Kidney (tissue), 14 donors: ENCODE measurements around the gene NELFB. TPM values are rescaled to one million over a fixed set of nuclear protein-coding genes. Genes with fewer than 3 reads are reported as not detected.

Experiments used
- DNase-seq, 5 donors: peaks; one replicate each; pipeline ENCODE4 v3.0.0-alpha.2; 2013 to 2020
- FAIRE-seq: peaks from 2 replicates; lab custom pipeline; 2012; peaks lifted over from hg19 to GRCh38; lab: Jason Lieb, UNC
- H3K27ac ChIP-seq, 2 donors: one replicate each; pipeline ENCODE4 v1.7.0; 2013; ENCODE audit warnings: low read depth in 2 of 2, low read length in 2 of 2, inconsistent platforms in 1 of 2
- H3K27me3 ChIP-seq: one replicate; pipeline ENCODE4 v1.7.1; 2013; ENCODE audit warnings: low read length, inconsistent platforms; ENCODE audit not compliant: control insufficient read depth, insufficient read depth
- H3K36me3 ChIP-seq, 3 donors: one replicate each; pipeline versions ENCODE4 v1.7.0 to v1.7.1; 2013; ENCODE audit warnings: low read length in 3 of 3, control low read depth in 1 of 3, inconsistent platforms in 1 of 3; ENCODE audit not compliant: insufficient read depth in 3 of 3, control insufficient read depth in 2 of 3
- H3K4me1 ChIP-seq, 3 donors: one replicate each; pipeline versions ENCODE4 v1.7.0 to v1.7.1; 2013; ENCODE audit warnings: low read length in 3 of 3, inconsistent platforms in 1 of 3, low read depth in 1 of 3; ENCODE audit not compliant: control insufficient read depth in 2 of 3, insufficient read depth in 2 of 3
- H3K4me3 ChIP-seq, 3 donors: one replicate each; pipeline versions ENCODE4 v1.7.0 to v1.8.1; 2013; ENCODE audit warnings: low read length in 3 of 3, control low read depth in 1 of 3, inconsistent platforms in 1 of 3
- H3K9ac ChIP-seq, 3 donors: one replicate each; pipeline versions ENCODE4 v1.7.0 to v1.7.1; 2013; ENCODE audit warnings: low read length in 3 of 3, control low read depth in 1 of 3, inconsistent platforms in 1 of 3
- H3K9me3 ChIP-seq, 3 donors: one replicate each; pipeline versions ENCODE4 v1.7.0 to v1.7.1; 2013; ENCODE audit warnings: low read length in 3 of 3, control low read depth in 1 of 3, inconsistent platforms in 1 of 3; ENCODE audit not compliant: control insufficient read depth in 2 of 3, insufficient read depth in 1 of 3
- intact Hi-C: fragments of 100-400 bp; cut with DNase I; formaldehyde crosslinking; loops from one replicate; pipeline ENCODE4 v1.11.1; 2022
- polyA plus RNA-seq: library from polyadenylated mRNA; stranded (reverse); fragments of 350-450 nt; fragmentation: Illumina TruSeq; extraction: RNeasy Lipid Tissue Mini Kit (QIAGEN cat#74804); gene quantifications from one replicate; pipeline ENCODE4 v1.2.3, GENCODE V29; 2014; ENCODE audit warnings: low read depth, low replicate concordance; ENCODE audit not compliant: insufficient read depth
- total RNA-seq: library from RNA; stranded (reverse); fragmentation: NEBNext Ultra II Directional; extraction: Animal tissue kit (Norgen Biotek cat#: 25700); gene quantifications from one replicate; pipeline ENCODE4 v1.2.1, GENCODE V29; 2021
- TF ChIP-seq, protein P1 (sequence below): IDR thresholded peaks from 3 replicates; pipeline ENCODE4 v1.5.1; 2012; ENCODE audit warnings: mild to moderate bottlenecking, moderate library complexity, borderline replicate concordance; ENCODE audit not compliant: insufficient read depth; ENCODE audit errors: extremely low read depth
- donor health status: control.
- donor health status: control.
- donor health status: control.
- donor health status: control.
- donor health status: control.
- donor health status: DM: yes; HTN: yes; CAD: no.
- donor health status: Normal renal cell carcinoma (clear cell type).

The NELFB gene
- total and polyA plus RNA-seq, 2 donors from 2014 or later: 43.8 to 57.3 TPM

DNA sequence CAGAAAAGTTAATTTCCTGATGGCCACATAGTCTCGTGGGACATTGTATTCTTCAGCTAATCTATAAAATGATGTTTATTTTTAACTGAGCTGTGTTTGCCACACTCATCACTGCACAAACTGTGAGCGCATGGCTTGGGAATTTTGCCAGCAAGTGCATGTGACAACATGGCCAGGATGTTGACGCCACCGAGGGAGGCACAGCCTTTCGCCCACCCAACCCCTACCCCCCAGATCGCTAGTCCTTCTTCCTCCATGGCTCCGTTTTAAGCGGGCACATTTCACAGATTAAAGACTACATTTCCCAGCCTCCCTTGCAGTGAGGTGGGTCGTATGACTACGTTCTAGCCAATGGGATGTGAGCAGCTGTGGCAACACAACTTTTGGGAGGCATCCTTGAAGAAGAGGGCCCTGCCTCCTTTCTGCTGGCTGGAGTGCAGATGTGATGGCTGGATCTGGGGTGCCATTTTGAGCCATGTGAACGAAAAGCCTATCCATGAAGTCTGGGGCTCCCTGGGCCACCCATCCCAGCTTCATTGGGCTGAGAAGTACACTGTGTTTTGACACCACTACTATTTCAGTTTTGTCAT is 39.1 kb downstream of the NELFB start:
- Histone ChIP-seq H3K27ac (peak overlapping the region; percentile 20 to 27), H3K9me3 (peaks cover 0 to 4% (median 0%) of the 10 kb centered on the region in 3 donors), H3K27me3 (no peaks in the 10 kb centered on the region), H3K4me1 (peaks cover 0 to 6% (median 0%) of the 10 kb centered on the region in 3 donors), H3K9ac (no peak overlapping the region), H3K36me3 (no peaks in the 10 kb centered on the region), H3K4me3 (peak overlapping the region in 1 of 3 donors; percentile 30)
- TF ChIP-seq, protein P1, sequence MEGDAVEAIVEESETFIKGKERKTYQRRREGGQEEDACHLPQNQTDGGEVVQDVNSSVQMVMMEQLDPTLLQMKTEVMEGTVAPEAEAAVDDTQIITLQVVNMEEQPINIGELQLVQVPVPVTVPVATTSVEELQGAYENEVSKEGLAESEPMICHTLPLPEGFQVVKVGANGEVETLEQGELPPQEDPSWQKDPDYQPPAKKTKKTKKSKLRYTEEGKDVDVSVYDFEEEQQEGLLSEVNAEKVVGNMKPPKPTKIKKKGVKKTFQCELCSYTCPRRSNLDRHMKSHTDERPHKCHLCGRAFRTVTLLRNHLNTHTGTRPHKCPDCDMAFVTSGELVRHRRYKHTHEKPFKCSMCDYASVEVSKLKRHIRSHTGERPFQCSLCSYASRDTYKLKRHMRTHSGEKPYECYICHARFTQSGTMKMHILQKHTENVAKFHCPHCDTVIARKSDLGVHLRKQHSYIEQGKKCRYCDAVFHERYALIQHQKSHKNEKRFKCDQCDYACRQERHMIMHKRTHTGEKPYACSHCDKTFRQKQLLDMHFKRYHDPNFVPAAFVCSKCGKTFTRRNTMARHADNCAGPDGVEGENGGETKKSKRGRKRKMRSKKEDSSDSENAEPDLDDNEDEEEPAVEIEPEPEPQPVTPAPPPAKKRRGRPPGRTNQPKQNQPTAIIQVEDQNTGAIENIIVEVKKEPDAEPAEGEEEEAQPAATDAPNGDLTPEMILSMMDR: no peak
- intact Hi-C loops: loop anchor here (10.0 kb wide), 1 partner anchor 231 kb away; no protein-coding TSS in a partner anchor
- DNase-seq (peak in 4 of 5 donors; percentile 25 to 63 (median 50)), FAIRE-seq (no peak)

DNA sequence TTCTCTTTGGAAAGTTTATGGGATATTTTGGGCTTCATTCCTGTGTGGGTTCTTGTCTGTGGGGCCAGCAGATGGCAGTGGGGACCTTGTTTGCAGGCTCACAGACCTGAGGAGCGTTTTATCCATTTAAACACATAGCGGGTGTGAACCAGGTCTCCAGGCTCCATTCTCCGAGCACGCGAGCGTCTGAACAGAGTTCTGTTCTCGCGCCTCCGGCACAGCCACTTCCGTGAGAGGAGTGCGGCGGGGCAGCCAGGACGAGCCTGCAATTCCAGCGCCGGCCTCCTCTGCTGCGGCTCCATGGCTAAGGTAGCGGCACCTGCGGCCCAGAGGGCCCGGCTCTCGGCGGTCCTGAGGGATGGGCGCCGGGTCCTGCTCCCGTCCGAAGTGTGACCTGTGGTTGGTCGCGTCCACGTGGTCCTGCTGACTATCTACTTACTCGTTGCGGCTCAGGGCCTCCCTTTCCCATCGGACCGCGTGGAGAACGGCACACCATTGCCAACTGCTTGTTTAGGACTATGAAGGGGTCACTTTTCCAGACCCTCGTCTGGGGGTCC is 39.6 kb downstream of the NELFB start:
- H3K27ac ChIP-seq: peak overlapping the region; percentile 20 to 27
- peak in 3 of 5 donors; percentile 42 to 76 (median 64) for DNase-seq
- H3K4me1 ChIP-seq: peaks cover 0 to 8% (median 0%) of the 10 kb centered on the region in 3 donors
- no peak for FAIRE-seq
- peak overlapping the region in 1 of 3 donors; percentile 30 for H3K4me3 ChIP-seq
- H3K36me3 ChIP-seq: no peaks in the 10 kb centered on the region
- intact Hi-C loops: loop anchor here (5.0 to 10.0 kb wide), 2 partner anchors 113 to 230 kb away; no protein-coding TSS in a partner anchor
- TF ChIP-seq, protein P1: no peak
- H3K9me3 ChIP-seq: peaks cover 0 to 4% (median 0%) of the 10 kb centered on the region in 3 donors
- H3K9ac ChIP-seq: no peak overlapping the region
- H3K27me3 ChIP-seq: no peaks in the 10 kb centered on the region

DNA sequence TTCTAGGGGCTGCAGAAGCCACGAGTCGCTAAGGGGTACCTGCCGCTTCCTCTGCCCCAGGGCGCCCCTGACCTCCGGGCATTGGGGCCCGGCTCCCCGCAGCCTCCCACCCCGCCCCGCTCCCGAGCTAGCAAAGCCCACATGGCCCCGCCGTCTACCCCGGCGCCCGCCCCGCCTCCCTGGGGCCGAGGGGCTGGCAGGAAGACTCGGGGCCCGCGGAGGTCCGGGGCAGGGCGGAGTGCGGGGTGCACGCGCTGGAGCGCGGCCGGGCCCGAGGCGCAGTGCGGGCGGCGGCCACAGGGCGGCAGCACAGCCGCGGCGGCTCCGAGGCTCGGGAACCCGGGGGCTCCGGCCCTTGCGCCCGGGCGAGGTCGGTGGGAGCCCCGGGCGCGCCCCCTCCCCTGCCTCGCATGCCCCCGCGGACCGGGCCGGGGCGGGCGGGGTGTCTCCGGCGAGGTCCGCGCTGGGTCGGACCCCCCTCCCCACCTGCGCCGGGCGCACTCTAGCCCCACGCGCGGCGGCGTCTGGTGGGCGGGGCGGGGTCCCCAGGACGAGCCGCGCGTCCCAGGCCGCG is 40.2 kb downstream of the NELFB start:
- peaks cover 0 to 4% (median 0%) of the 10 kb centered on the region in 3 donors for H3K9me3 ChIP-seq
- FAIRE-seq: no peak
- no peak overlapping the region for H3K4me3 ChIP-seq
- H3K9ac ChIP-seq: no peak overlapping the region
- intact Hi-C loops: loop anchor here (5.0 to 10.0 kb wide), 2 partner anchors 112 to 229 kb away; no protein-coding TSS in a partner anchor
- DNase-seq: peak in 4 of 5 donors; percentile 54 to 81 (median 70)
- H3K27ac ChIP-seq: peak overlapping the region in 1 of 2 donors; percentile 27
- H3K27me3 ChIP-seq: no peaks in the 10 kb centered on the region
- TF ChIP-seq, protein P1: peak; percentile 84
- H3K36me3 ChIP-seq: no peaks in the 10 kb centered on the region
- peaks cover 0 to 8% (median 0%) of the 10 kb centered on the region in 3 donors for H3K4me1 ChIP-seq
